WERI-Rb-1 (cell line): Measurements from ENCODE around the gene CNDP2.

Experiments
- DNase-seq: peaks from one replicate; pipeline ENCODE4 v3.0.0-alpha.2; 2020
- H3K27ac ChIP-seq: fragments of 250-450 bp; sonication (Bioruptor Pico); 2 replicates; pipeline ENCODE4 v1.5.1; 2020; ENCODE audit warnings: mild to moderate bottlenecking, moderate library complexity
- H3K27me3 ChIP-seq: fragments of 250-450 bp; sonication (Bioruptor Pico); 2 replicates; pipeline ENCODE4 v1.5.1; 2021; ENCODE audit warnings: mild to moderate bottlenecking, low read depth, moderate library complexity; ENCODE audit not compliant: insufficient read depth, severe bottlenecking
- H3K36me3 ChIP-seq: fragments of 250-450 bp; sonication (Bioruptor Pico); 2 replicates; pipeline ENCODE4 v1.5.1; 2020; ENCODE audit warnings: mild to moderate bottlenecking, moderate library complexity
- H3K4me3 ChIP-seq: 2 replicates; pipeline ENCODE4 v1.5.1; 2011; ENCODE audit warnings: low read depth, mild to moderate bottlenecking, control low read depth, low read length
- H3K9me3 ChIP-seq: fragments of 250-450 bp; sonication (Bioruptor Pico); 2 replicates; pipeline ENCODE4 v1.5.1; 2021; ENCODE audit warnings: mild to moderate bottlenecking, moderate library complexity; ENCODE audit not compliant: severe bottlenecking
- TF ChIP-seq, protein P1 (sequence below): IDR thresholded peaks from 2 replicates; pipeline ENCODE4 v1.5.1; 2011; ENCODE audit warnings: low read depth, mild to moderate bottlenecking, control low read depth, inconsistent platforms, low read length

The CNDP2 gene

DNA sequence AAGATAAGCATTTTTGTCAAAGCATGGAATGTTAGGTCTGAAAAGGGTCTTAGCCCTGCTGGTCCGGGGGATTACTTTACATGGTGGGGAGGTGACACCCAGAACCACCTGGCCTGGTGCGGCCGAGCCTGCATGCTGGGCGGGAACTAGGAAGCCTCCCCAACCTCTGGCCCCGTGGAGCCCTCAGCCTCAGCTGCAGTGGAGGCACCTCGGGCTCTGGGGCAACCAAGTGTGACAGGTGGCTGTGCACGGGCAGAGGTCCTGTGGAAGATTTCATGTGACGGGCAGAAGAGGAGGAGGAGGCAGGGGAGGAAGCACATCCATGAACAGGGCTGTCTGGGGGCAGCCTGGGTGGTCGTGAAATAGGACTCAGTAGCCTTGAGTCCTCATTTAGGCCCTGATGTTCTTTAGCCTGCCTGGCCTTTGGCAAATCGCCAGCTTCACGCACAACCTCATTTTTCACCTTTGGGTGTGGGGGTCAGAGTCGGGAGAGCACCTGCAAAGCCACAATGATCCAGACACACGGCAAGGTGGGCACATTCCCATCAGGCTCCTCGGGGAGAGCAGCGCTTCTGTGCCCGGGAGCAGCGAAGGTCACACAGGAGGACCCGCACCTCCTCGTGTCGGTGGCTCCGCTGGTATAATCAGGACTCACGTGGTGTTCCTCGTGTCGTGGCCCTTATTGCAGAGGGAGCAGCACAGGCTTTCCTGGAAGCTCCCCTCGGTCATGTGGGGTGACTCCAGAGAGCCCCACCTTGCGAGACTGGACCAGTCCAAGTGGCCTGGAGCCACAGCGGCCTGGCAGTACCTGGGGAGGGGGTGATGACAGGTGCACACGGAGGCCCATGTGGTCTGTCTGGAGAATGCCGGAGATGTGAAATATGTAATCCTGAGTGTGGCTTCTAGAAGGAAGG is 13.9 kb downstream of the CNDP2 start:
- TF ChIP-seq, protein P1, sequence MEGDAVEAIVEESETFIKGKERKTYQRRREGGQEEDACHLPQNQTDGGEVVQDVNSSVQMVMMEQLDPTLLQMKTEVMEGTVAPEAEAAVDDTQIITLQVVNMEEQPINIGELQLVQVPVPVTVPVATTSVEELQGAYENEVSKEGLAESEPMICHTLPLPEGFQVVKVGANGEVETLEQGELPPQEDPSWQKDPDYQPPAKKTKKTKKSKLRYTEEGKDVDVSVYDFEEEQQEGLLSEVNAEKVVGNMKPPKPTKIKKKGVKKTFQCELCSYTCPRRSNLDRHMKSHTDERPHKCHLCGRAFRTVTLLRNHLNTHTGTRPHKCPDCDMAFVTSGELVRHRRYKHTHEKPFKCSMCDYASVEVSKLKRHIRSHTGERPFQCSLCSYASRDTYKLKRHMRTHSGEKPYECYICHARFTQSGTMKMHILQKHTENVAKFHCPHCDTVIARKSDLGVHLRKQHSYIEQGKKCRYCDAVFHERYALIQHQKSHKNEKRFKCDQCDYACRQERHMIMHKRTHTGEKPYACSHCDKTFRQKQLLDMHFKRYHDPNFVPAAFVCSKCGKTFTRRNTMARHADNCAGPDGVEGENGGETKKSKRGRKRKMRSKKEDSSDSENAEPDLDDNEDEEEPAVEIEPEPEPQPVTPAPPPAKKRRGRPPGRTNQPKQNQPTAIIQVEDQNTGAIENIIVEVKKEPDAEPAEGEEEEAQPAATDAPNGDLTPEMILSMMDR, result no peak
- Histone ChIP-seq H3K27me3 (no peaks in the 10 kb centered on the region), H3K27ac (no peak overlapping the region), H3K36me3 (peaks cover 91% of the 10 kb centered on the region), H3K4me3 (no peak overlapping the region), H3K9me3 (no peaks in the 10 kb centered on the region)
- no peak for DNase-seq

DNA sequence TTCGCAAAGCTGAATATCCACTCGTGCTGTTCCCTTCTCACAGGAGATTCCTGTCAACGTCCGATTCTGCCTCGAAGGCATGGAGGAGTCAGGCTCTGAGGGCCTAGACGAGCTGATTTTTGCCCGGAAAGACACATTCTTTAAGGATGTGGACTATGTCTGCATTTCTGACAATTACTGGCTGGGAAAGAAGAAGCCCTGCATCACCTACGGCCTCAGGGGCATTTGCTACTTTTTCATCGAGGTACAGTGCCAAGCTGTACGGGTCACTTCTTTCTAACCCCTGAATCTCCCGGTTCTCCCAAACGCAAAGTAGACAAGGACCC is 14.6 kb downstream of the CNDP2 start:
- H3K9me3 ChIP-seq, result no peaks in the 10 kb centered on the region
- H3K27me3 ChIP-seq, result no peaks in the 10 kb centered on the region
- no peak overlapping the region for H3K4me3 ChIP-seq
- TF ChIP-seq, protein P1, result no peak
- peaks cover 91% of the 10 kb centered on the region for H3K36me3 ChIP-seq
- H3K27ac ChIP-seq, result no peak overlapping the region
- DNase-seq, result no peak

DNA sequence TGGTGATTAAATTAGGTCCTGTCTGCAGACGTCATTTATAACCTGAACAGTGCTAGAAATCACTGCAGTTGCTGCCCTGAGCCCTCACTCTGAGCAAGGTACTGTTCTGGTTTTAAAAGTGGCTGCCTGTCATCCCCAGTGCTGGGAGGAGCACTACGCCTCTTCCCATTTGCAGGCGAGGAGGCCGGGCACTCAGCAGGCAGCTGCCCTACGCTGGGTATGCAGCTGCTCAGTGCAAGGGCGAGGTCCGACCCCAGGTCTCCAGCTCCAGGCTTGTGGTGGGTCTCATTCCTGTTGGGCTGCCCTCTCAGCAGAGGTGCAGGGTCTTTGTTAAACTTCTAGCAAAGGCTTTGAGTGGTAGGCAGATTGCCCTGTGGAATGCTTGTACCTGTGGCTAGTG is 15.7 kb downstream of the CNDP2 start:
- no peaks in the 10 kb centered on the region for H3K9me3 ChIP-seq
- H3K27ac ChIP-seq, result no peak overlapping the region
- no peaks in the 10 kb centered on the region for H3K27me3 ChIP-seq
- H3K36me3 ChIP-seq, result peaks cover 90% of the 10 kb centered on the region
- TF ChIP-seq, protein P1, result no peak
- no peak for DNase-seq
- H3K4me3 ChIP-seq, result no peak overlapping the region

DNA sequence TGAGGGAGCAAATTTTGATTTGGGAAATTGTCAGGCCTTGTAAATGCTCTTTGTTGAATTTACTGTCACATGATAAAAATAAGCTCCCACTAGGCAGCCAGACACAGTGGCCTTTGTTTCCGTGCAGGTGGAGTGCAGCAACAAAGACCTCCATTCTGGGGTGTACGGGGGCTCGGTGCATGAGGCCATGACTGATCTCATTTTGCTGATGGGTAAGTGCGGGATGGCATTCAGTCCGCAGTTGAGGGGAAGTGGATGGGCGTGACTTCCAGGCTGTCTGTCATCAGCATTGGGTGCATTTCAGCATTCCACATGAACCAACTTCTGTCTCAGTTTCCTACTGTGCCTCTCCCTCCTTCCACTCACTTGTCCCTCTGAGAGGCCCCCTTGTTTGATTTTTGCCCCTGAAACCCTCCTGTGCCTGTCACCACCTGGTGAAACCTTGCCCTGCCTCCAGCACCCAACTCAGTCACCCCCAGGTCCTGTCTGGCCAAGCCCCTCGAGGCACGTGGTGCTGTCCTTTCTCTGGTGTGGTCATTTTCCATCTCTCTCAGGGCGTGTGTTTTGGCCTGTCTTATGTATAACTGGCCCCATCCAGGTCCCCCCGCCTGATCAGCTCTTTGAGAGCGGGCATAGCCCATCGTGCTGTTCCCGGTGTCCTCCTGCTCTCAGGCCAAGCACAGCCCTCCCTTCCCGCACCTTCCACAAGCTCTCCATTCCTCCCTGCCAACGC is 16.3 kb downstream of the CNDP2 start:
- Histone ChIP-seq H3K27ac (no peak overlapping the region), H3K4me3 (no peak overlapping the region), H3K27me3 (no peaks in the 10 kb centered on the region), H3K9me3 (no peaks in the 10 kb centered on the region), H3K36me3 (peaks cover 89% of the 10 kb centered on the region)
- no peak for DNase-seq
- TF ChIP-seq, protein P1, result no peak

DNA sequence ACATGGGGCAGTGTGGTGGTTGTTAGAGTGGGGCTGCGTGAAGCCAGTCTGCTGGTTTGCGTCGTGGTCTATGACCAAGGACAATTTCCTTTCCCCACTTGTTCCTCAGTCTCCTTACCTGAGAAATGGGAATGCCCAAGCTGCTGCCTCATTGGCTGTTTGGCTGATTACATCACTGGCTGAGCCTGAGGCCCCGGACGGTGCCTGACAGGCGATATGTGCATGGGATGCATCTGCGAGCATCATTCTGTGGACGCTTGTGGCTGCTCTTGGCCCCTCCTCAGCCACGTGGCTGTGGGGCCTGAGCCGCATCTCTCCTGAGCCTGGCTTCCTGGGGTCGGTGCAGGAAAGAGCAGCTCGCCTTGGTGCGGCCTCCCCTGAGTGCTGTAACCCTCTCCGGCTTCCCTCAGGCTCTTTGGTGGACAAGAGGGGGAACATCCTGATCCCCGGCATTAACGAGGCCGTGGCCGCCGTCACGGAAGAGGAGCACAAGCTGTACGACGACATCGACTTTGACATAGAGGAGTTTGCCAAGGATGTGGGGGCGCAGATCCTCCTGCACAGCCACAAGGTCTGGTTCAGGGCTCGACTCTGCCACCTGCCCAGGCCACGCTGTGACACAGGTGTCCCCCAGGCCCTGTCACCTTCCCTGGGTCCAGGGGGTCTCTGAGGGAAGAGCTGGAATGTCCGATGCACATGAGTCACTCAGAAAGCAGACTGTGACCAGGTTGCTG is 17.2 kb downstream of the CNDP2 start:
- no peak overlapping the region for H3K27ac ChIP-seq

More for the DNA sequence above, 17.2 kb downstream of the CNDP2 start:
- DNase-seq, result no peak
- Histone ChIP-seq H3K36me3 (peaks cover 89% of the 10 kb centered on the region), H3K27me3 (no peaks in the 10 kb centered on the region), H3K9me3 (no peaks in the 10 kb centered on the region), H3K4me3 (no peak overlapping the region)
- TF ChIP-seq, protein P1, result no peak
